Measurements from ENCODE around the gene HOXB9.

DNA sequence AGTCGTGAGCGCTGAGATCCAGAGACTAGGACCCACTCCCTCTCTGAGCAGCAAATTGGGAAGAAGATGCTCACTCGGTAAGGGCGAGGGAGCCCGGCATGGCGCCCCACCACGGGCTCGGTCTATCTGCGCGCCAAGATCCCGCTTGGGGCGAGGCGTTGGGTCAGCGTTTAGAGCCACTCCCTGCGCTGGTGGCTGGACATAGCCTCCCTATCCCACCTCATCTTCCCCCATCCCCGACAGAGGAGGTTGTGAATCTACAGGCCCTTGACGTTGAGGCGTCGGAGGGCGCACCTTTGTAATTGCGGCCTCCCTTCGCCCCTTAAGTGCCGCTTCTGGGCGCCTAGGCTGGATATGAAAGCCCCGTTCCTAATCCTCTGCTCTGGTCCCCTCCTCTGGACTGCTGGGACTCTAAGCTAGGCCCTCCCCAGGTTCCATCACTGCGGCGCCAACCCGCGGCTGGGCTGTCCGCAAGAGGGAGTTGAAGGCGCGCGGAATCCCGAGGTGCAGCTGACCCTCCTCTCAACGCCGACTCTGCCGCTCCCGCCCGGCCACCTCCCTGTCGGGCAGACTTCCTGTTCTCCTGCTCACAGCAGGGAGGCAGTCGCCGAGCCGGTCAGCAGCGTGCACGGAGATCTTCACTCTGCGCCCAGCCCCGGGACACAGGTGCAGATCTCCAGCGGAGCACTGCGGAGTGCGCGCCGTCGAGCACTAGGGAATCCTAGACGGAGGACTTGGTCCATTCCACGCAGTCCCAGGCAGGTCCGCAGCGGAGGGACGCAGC, 16.1 kb upstream of the HOXB9 start:
- TF ChIP-seq POLR2A (IDR thresholded peaks at IDR 0.05) (no peak), CTCF (IDR thresholded peaks at IDR 0.05) (no peak)

Data from testis (tissue), 2 donors.